NCI-H345 treated with DMSO at 0.1 percent for 48 hours (cell line): ENCODE measurements around the gene SCAI.

ENCODE experiments used
- DNase-seq: peaks from one replicate; lab custom pipeline; 2025; ENCODE audit not compliant: unreplicated experiment; lab: John Stamatoyannopoulos, UW

The SCAI gene

GRCh38 chr9:124894035-124894740 lies 249.1 kb downstream of the SCAI start:
- no peak for DNase-seq
